ENCODE data around the gene NUP88.

DNA sequence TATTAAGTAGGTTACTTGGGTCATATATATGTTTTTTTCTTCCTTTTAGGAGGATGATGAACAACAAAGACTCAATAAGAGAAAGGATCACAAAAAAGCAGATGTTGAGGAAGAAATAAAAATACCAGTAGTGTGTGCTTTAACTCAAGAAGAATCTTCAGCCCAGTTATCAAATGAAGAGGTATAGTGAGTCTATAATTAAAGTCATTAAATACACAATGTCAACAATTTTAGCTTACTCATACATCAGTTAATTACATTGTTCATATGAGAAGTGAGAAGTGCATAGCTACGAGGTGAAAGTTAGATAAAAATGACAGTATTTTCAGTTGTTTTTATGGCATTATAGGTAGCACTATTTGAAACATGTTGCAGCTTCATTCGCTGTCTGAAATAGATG lies 65.2 kb downstream of the NUP88 start:
- TF ChIP-seq, protein P1, sequence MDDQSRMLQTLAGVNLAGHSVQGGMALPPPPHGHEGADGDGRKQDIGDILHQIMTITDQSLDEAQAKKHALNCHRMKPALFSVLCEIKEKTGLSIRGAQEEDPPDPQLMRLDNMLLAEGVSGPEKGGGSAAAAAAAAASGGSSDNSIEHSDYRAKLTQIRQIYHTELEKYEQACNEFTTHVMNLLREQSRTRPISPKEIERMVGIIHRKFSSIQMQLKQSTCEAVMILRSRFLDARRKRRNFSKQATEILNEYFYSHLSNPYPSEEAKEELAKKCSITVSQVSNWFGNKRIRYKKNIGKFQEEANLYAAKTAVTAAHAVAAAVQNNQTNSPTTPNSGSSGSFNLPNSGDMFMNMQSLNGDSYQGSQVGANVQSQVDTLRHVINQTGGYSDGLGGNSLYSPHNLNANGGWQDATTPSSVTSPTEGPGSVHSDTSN (IDR thresholded peaks at IDR 0.05; ENCODE audit: insufficient replicate concordance, low read depth, low read length), result no peak
- TF ChIP-seq POU2F2 (IDR thresholded peaks at IDR 0.05; ENCODE audit: borderline replicate concordance, low read depth, low read length), result no peak
- no peak for TF ChIP-seq TCF12 (IDR thresholded peaks at IDR 0.05; ENCODE audit: low read depth, low read length)
- TF ChIP-seq EP300 (IDR thresholded peaks at IDR 0.05; ENCODE audit: borderline replicate concordance in 1 of 2, control insufficient read depth in 1 of 2, low read depth in 2 of 2, low read length in 2 of 2), result no peak
- TF ChIP-seq YBX1 (IDR thresholded peaks at IDR 0.05), result no peak

All from GM12878 (cell line).